BJ (cell line): Measurements from ENCODE around the gene SEPHS1. TPM values are rescaled to one million over a fixed set of nuclear protein-coding genes. Genes with fewer than 3 reads are reported as not detected.

Experiments used
- CTCF ChIA-PET: fragments of 350-600 bp; formaldehyde crosslinking; extraction: SDS; loops from one replicate; lab custom pipeline; 2021; ENCODE audit warnings: antibody characterized with exemption, inconsistent platforms; lab: Yijun Ruan, JAX
- POLR2A ChIA-PET: fragments of 300-600 bp; sonication (Branson Sonifier 250); formaldehyde crosslinking; extraction: SDS; loops from one replicate; lab custom pipeline; 2021; ENCODE audit warnings: antibody characterized with exemption; lab: Charles Lee
- DNase-seq: peaks from one replicate; pipeline ENCODE4 v3.0.0-alpha.2; 2011; ENCODE audit warnings: low read depth
- H3K27me3 ChIP-seq: 2 replicates; pipeline ENCODE4 v1.6.0; 2011; ENCODE audit warnings: low read length; ENCODE audit not compliant: control insufficient read depth, insufficient read depth
- H3K36me3 ChIP-seq: 2 replicates; pipeline ENCODE4 v1.5.1; 2011; ENCODE audit warnings: low read length; ENCODE audit not compliant: control insufficient read depth, insufficient read depth
- H3K4me3 ChIP-seq: 2 replicates; pipeline ENCODE4 v1.5.1; 2011; ENCODE audit warnings: low read depth, mild to moderate bottlenecking, control low read depth, low read length
- CTCF ChIP-seq: IDR thresholded peaks from 2 replicates; pipeline ENCODE4 v1.5.1; 2011; ENCODE audit warnings: low read depth, mild to moderate bottlenecking, control low read depth, inconsistent platforms, low read length, moderate library complexity; ENCODE audit not compliant: insufficient read depth
- polyA plus RNA-seq: library from polyadenylated mRNA; depleted of rRNA; stranded (reverse); fragments of >200 nt; gene quantifications from 2 replicates; pipeline ENCODE4 v1.2.3, GENCODE V29; 2011

SEPHS1 gene
- polyA plus RNA-seq, 1 experiment = 41.9 TPM

- peaks cover 5% of the 10 kb centered on the region; the same call in 1 of the 2 replicates for H3K27me3 ChIP-seq
- H3K36me3 ChIP-seq = no peaks in the 10 kb centered on the region
- no peak for DNase-seq
- POLR2A ChIA-PET = no interaction called here
- H3K4me3 ChIP-seq = no peak overlapping the region
- no peak for TF ChIP-seq CTCF
- CTCF ChIA-PET = interaction anchor here (3.2 to 5.4 kb wide), 2 partner anchors 66 to 163 kb away, joined by 14 to 47 read pairs; no protein-coding TSS in a partner anchor
These were observed 25.6 kb upstream of the SEPHS1 start for GRCh38 chr10:13373644-13374043.

DNA sequence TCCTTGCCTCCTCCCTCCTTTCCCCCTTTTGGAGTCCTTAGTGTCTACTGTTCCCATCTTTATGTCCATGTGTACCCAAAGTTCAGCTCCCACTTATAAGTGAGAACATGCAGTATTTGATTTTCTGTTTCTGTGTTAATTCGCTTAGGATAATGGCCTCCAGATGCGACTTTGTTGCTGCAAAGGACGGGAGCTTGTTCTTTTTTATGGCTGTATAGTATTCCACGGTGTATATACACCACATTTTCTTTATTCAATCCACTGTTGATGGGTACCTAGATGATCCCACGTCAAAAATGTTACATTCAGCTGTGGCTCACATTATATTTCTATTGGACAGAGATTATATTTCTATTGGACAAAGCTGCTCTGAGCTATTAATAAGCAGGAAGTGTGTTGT, 24.4 kb upstream of the SEPHS1 start:
- Histone ChIP-seq H3K36me3 (no peaks in the 10 kb centered on the region), H3K4me3 (no peak overlapping the region), H3K27me3 (peaks cover 5% of the 10 kb centered on the region; the same call in 1 of the 2 replicates)
- no peak for TF ChIP-seq CTCF
- ChIA-PET CTCF (interaction anchor here (0.6 to 5.4 kb wide), 26 partner anchors 11 to 214 kb away, joined by 3 to 47 read pairs (median 4); partner anchors contain the start of gene PRPF18), POLR2A (no interaction called here)
- no peak for DNase-seq

DNA sequence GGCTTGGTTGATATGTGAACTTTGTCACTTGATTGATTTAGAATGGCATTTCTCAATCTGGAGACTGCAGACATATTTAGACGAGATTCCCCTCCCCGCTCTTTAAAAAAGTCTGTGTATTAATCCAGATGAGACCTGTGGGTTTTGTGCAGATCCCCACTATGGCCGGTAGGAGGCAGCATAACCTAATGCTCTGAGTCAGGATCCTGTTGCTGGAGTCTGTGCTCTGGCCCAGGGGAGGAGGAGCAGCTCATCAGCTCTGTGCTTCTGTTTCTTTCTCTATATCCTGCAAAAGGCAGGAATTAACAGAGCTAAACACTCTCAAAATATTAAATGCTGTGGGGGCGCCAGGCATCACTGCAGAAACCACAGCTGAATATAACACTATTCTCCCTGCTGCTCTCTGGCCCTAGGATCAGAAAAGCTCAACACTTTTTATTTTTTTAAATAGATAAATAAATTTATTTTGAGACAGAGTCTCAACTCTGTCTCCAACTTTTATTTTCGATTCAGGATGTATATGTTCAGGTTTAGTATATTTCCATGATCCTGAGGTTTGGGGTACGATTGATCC, 23.9 kb upstream of the SEPHS1 start:
- TF ChIP-seq CTCF = peak; percentile 95
- no peak for DNase-seq
- ChIA-PET POLR2A (no interaction called here), CTCF (interaction anchor here (0.6 to 5.4 kb wide), 27 partner anchors 10 to 215 kb away, joined by 3 to 47 read pairs (median 3); partner anchors contain the start of gene PRPF18)
- Histone ChIP-seq H3K36me3 (no peaks in the 10 kb centered on the region), H3K27me3 (peaks cover 5% of the 10 kb centered on the region; the same call in 1 of the 2 replicates), H3K4me3 (no peak overlapping the region)

DNA sequence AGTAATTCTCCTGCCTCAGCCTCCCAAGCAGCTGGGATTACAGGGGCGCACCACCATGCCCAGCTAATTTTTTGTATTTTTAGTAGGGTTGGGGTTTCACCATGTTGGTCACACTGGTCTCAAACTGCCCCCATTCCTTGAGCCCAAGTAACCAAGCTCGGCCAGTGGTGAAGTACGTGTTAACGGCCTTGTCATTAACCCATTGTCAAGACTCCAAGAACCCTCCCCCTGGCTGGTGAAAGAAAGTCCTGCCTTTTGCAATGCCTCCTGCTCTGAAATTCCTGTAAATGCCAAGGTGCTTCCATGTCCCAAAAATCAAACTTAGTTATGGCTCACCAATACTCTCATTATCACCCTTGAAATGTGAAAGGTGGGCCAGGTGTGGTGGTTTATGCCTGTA, 18.8 kb upstream of the SEPHS1 start:
- Histone ChIP-seq H3K27me3 (no peaks in the 10 kb centered on the region; the same call in 1 of the 2 replicates), H3K36me3 (no peaks in the 10 kb centered on the region), H3K4me3 (no peak overlapping the region)
- ChIA-PET POLR2A (no interaction called here), CTCF (interaction anchor here (1.1 to 1.2 kb wide), 2 partner anchors 11 to 170 kb away, joined by 3 to 4 read pairs; no protein-coding TSS in a partner anchor)
- DNase-seq = no peak
- no peak for TF ChIP-seq CTCF

DNA sequence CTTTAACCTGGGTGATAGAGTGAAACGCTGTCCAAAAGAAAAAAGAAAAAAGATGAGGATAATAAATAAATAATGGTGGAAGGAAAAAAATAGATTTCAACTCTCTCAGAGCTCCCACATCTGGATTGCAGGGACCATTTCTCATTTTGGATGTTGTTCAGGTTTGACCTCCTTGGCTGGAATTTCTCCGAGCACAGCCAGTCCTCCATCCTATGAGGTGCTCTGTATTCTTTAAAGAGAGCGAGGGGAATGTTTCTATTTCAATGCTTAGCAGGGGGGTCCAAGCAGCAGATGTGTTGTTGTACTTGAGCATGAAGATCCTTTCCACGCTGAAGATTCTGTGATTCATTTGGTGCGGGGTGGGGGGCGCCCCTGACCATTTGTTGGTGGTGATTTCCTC, 17.7 kb upstream of the SEPHS1 start:
- DNase-seq = no peak
- H3K27me3 ChIP-seq = no peaks in the 10 kb centered on the region; the same call in 1 of the 2 replicates
- H3K36me3 ChIP-seq = no peaks in the 10 kb centered on the region
- TF ChIP-seq CTCF = no peak
- POLR2A ChIA-PET = no interaction called here
- CTCF ChIA-PET = interaction anchor here (0.6 to 1.2 kb wide), 4 partner anchors 12 to 1710 kb away, joined by 3 to 4 read pairs (median 3); no protein-coding TSS in a partner anchor
- no peak overlapping the region for H3K4me3 ChIP-seq
